ENCODE data around the gene GRAMD1B.

GRCh38 chr11:123386796-123387510 lies 43.1 kb upstream of the GRAMD1B start:
- TF ChIP-seq CTCF (IDR thresholded peaks at IDR 0.05) = no peak
- TF ChIP-seq MAZ (IDR thresholded peaks at IDR 0.05; ENCODE audit: borderline replicate concordance, low read depth, low read length) = no peak
- no peak for TF ChIP-seq EP300 (IDR thresholded peaks at IDR 0.05)
- TF ChIP-seq NR3C1 (IDR thresholded peaks at IDR 0.05) = no peak
- TF ChIP-seq MAX (IDR thresholded peaks at IDR 0.05) = no peak
- TF ChIP-seq RAD21 (conservative IDR thresholded peaks at IDR 0.05 in 1 of 2, IDR thresholded peaks at IDR 0.05 in 1 of 2) = no peak
- TF ChIP-seq JUNB (IDR thresholded peaks at IDR 0.05) = no peak
- TF ChIP-seq ZSCAN20 (CRISPR knock-in tag; IDR thresholded peaks at IDR 0.05) = no peak
- no peak for TF ChIP-seq MYC (IDR thresholded peaks at IDR 0.05; ENCODE audit: borderline replicate concordance, low read length)
